GM19025 (cell line): ENCODE data around the gene DMAC2.
"Not testable (repeated sequence)": the region's sequence is repeated elsewhere in the genome, so short reads cannot be mapped to it uniquely, and the experiment has no call there.

Experiments used
- ATAC-seq: cut with Tn5 transposase; IDR thresholded peaks from one replicate; pipeline ENCODE4 v1.9.1; 2021; ENCODE audit warnings: mild to moderate bottlenecking, low read depth, moderate library complexity; ENCODE audit not compliant: unreplicated experiment

Gene DMAC2

GRCh38 chr19:41443813-41444455 lies 4.2 kb upstream of the DMAC2 start:
- ATAC-seq, result no peak

- ATAC-seq, result no peak
Observed at GRCh38 chr19:41442473-41443355, 3.0 kb upstream of the DMAC2 start, which contains the start of gene ERICH4. Gene ERICH4, plus strand, starts transcription at chr19:41443156. Its CDS starts 14 bp downstream, at chr19:41443170.

- no peak for ATAC-seq
Observed at GRCh38 chr19:41441321-41441945, 1.7 kb upstream of the DMAC2 start.

GRCh38 chr19:41437944-41438574 lies 1.7 kb downstream of the DMAC2 start:
- no peak for ATAC-seq

- no peak for ATAC-seq
Observed at GRCh38 chr19:41436674-41436951, 3.1 kb downstream of the DMAC2 start.

GRCh38 chr19:41435936-41436673 lies 3.6 kb downstream of the DMAC2 start:
- no peak for ATAC-seq

GRCh38 chr19:41435376-41435775 lies 4.3 kb downstream of the DMAC2 start:
- not testable (repeated sequence) for ATAC-seq

GRCh38 chr19:41434450-41434849 lies 5.3 kb downstream of the DMAC2 start:
- no peak for ATAC-seq

- no peak for ATAC-seq
Observed at GRCh38 chr19:41433171-41433570, 6.5 kb downstream of the DMAC2 start.

GRCh38 chr19:41431426-41432386 lies 8.0 kb downstream of the DMAC2 start:
- no peak for ATAC-seq

GRCh38 chr19:41430922-41431321 lies 8.8 kb downstream of the DMAC2 start:
- no peak for ATAC-seq

GRCh38 chr19:41428481-41428859 lies 11.2 kb downstream of the DMAC2 start:
- ATAC-seq, result no peak

GRCh38 chr19:41427647-41428480 lies 11.8 kb downstream of the DMAC2 start:
- ATAC-seq, result no peak

GRCh38 chr19:41426952-41427646 lies 12.6 kb downstream of the DMAC2 start, which contains the start of gene B3GNT8:
Gene B3GNT8, minus strand, starts transcription at chr19:41427374. Its CDS starts 596 bp downstream, at chr19:41426778.
- no peak for ATAC-seq

GRCh38 chr19:41426116-41426841 lies 13.4 kb downstream of the DMAC2 start:
- ATAC-seq, result no peak

GRCh38 chr19:41425174-41426115 lies 14.3 kb downstream of the DMAC2 start:
- no peak for ATAC-seq
